Panc1 (cell line): ENCODE measurements around the gene FOXP4.

Source experiments
- POLR2AphosphoS5 ChIP-seq: IDR thresholded peaks from 2 replicates; pipeline ENCODE4 v1.6.1; 2012; ENCODE audit warnings: mild to moderate bottlenecking, low read depth, low read length, moderate library complexity
- SIN3A ChIP-seq: IDR thresholded peaks from 2 replicates; pipeline ENCODE4 v1.6.1; 2012; ENCODE audit warnings: low read depth, mild to moderate bottlenecking, low read length, moderate library complexity, borderline replicate concordance; ENCODE audit not compliant: insufficient read depth
- TF ChIP-seq, protein P1 (sequence below), 2 experiments: IDR thresholded peaks; 2 replicates each; pipeline ENCODE4 v1.6.1; 2011 to 2012; ENCODE audit warnings: low read depth in 2 of 2, control low read depth in 1 of 2, low read length in 1 of 2, mild to moderate bottlenecking in 1 of 2, moderate library complexity in 1 of 2; ENCODE audit not compliant: insufficient read depth in 1 of 2
- TF ChIP-seq, protein P2 (sequence below): fragments of 450-650 bp; IDR thresholded peaks from 2 replicates; pipeline ENCODE4 v1.5.1; 2017; ENCODE audit warnings: mild to moderate bottlenecking

DNA sequence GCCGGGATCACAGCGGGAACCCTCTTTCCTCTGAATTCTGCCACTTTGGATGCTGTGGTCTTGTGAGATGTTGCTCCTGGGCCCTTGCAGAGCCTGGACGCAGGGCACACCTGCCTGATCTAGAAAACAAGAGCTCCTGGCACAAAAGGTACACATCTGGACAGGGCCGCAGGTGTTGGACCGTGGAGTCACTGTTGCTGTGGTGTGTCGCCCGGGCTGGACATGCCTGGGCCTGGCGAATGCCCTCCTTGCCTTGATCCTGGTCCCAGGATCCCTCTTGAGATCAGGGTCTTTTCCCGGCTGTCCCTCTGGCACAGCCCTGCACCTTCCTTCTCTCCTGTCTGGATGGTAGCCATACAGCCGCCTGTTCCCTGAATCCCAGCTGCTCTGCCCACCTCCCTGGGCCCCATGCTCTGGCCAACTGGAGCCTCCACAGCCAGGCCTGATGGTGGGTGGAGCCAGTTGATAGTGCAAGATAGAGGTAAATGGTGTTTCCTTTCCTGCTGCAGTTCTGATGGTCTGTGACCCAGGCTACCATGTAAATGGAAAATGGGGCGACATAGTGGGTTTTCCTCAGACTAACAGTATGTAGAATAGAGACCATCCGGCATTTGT is 5.0 kb downstream of the FOXP4 start:
- TF ChIP-seq SIN3A, result no peak
- no peak for TF ChIP-seq POLR2AphosphoS5
- TF ChIP-seq, protein P1, sequence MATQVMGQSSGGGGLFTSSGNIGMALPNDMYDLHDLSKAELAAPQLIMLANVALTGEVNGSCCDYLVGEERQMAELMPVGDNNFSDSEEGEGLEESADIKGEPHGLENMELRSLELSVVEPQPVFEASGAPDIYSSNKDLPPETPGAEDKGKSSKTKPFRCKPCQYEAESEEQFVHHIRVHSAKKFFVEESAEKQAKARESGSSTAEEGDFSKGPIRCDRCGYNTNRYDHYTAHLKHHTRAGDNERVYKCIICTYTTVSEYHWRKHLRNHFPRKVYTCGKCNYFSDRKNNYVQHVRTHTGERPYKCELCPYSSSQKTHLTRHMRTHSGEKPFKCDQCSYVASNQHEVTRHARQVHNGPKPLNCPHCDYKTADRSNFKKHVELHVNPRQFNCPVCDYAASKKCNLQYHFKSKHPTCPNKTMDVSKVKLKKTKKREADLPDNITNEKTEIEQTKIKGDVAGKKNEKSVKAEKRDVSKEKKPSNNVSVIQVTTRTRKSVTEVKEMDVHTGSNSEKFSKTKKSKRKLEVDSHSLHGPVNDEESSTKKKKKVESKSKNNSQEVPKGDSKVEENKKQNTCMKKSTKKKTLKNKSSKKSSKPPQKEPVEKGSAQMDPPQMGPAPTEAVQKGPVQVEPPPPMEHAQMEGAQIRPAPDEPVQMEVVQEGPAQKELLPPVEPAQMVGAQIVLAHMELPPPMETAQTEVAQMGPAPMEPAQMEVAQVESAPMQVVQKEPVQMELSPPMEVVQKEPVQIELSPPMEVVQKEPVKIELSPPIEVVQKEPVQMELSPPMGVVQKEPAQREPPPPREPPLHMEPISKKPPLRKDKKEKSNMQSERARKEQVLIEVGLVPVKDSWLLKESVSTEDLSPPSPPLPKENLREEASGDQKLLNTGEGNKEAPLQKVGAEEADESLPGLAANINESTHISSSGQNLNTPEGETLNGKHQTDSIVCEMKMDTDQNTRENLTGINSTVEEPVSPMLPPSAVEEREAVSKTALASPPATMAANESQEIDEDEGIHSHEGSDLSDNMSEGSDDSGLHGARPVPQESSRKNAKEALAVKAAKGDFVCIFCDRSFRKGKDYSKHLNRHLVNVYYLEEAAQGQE (IDR thresholded peaks at IDR 0.05; ENCODE audit: insufficient read depth in 1 of 2, low read depth in 2 of 2, low read length in 1 of 2), result no peak
- TF ChIP-seq, protein P2, sequence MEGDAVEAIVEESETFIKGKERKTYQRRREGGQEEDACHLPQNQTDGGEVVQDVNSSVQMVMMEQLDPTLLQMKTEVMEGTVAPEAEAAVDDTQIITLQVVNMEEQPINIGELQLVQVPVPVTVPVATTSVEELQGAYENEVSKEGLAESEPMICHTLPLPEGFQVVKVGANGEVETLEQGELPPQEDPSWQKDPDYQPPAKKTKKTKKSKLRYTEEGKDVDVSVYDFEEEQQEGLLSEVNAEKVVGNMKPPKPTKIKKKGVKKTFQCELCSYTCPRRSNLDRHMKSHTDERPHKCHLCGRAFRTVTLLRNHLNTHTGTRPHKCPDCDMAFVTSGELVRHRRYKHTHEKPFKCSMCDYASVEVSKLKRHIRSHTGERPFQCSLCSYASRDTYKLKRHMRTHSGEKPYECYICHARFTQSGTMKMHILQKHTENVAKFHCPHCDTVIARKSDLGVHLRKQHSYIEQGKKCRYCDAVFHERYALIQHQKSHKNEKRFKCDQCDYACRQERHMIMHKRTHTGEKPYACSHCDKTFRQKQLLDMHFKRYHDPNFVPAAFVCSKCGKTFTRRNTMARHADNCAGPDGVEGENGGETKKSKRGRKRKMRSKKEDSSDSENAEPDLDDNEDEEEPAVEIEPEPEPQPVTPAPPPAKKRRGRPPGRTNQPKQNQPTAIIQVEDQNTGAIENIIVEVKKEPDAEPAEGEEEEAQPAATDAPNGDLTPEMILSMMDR, result no peak
